CD4-positive, alpha-beta T cell (primary cell): Measurements from ENCODE around the gene NMT2. TPM values are rescaled to one million over a fixed set of nuclear protein-coding genes. Genes with fewer than 3 reads are reported as not detected.

Experiments
- ATAC-seq: fragments of 200-7000 bp; cut with Tn5 transposase; one replicate; pipeline ENCODE4 v1.10.0; 2022; ENCODE audit warnings: mild to moderate bottlenecking; ENCODE audit not compliant: poor library complexity
- CTCF ChIA-PET: fragments of 350-600 bp; sonication (Branson Sonifier 250); formaldehyde crosslinking; loops from one replicate; lab custom pipeline; 2021; ENCODE audit warnings: antibody characterized with exemption, inconsistent platforms; lab: Charles Lee
- POLR2A ChIA-PET: fragments of 350-600 bp; sonication (Branson Sonifier 250); formaldehyde crosslinking; loops from one replicate; lab custom pipeline; 2021; ENCODE audit warnings: antibody characterized with exemption, inconsistent platforms; lab: Charles Lee
- DNase-seq, 14 experiments: peaks; one replicate each; pipeline ENCODE4 v3.0.0-alpha.2; 2013 to 2020; ENCODE audit warnings: mixed read lengths in 2 of 14
- H3K27ac ChIP-seq, 2 donors: one replicate each; pipeline versions ENCODE4 v1.5.1 to v1.7.0; 2013; ENCODE audit warnings: low read length in 2 of 2, low read depth in 1 of 2, mild to moderate bottlenecking in 1 of 2
- H3K27me3 ChIP-seq, 2 experiments: 1 replicate in 1 of 2; 2 replicates in 1 of 2; pipeline versions ENCODE4 v1.6.1 to v1.7.0; 2013; ENCODE audit warnings: low read length in 2 of 2, control low read depth in 1 of 2, mild to moderate bottlenecking in 1 of 2, moderate library complexity in 1 of 2; ENCODE audit not compliant: insufficient read depth in 2 of 2, control insufficient read depth in 1 of 2
- H3K36me3 ChIP-seq: one replicate; pipeline ENCODE4 v1.6.1; 2013; ENCODE audit warnings: low read length, control low read depth; ENCODE audit not compliant: insufficient read depth
- H3K4me1 ChIP-seq: one replicate; pipeline ENCODE4 v1.6.1; 2013; ENCODE audit warnings: low read length, control low read depth; ENCODE audit not compliant: insufficient read depth
- H3K4me3 ChIP-seq: one replicate; pipeline ENCODE4 v1.5.1; 2013; ENCODE audit warnings: mild to moderate bottlenecking, low read length, moderate library complexity
- H3K9me3 ChIP-seq, 2 experiments: 1 replicate in 1 of 2; 2 replicates in 1 of 2; pipeline versions ENCODE4 v1.6.1 to v1.7.0; 2013; ENCODE audit warnings: low read length in 2 of 2, mild to moderate bottlenecking in 2 of 2, control low read depth in 1 of 2, moderate library complexity in 1 of 2; ENCODE audit not compliant: control insufficient read depth in 1 of 2, insufficient read depth in 1 of 2
- H3K27ac Mint-ChIP-seq: one replicate; pipeline ENCODE4 v1.8.0; 2020; ENCODE audit warnings: mixed read lengths
- H3K27me3 Mint-ChIP-seq: one replicate; pipeline ENCODE4 v1.8.0; 2021; ENCODE audit warnings: mixed read lengths
- H3K36me3 Mint-ChIP-seq: one replicate; pipeline ENCODE4 v1.8.0; 2021; ENCODE audit warnings: low read depth, mixed read lengths
- H3K4me1 Mint-ChIP-seq: one replicate; pipeline ENCODE4 v1.8.0; 2021; ENCODE audit warnings: low read depth, mixed read lengths
- H3K4me3 Mint-ChIP-seq: one replicate; pipeline ENCODE4 v1.8.0; 2020; ENCODE audit warnings: mild to moderate bottlenecking, mixed read lengths
- H3K9me3 Mint-ChIP-seq: one replicate; pipeline ENCODE4 v1.8.0; 2020; ENCODE audit warnings: mixed read lengths
- intact Hi-C, 2 experiments: fragments of 100-400 bp; cut with DNase I in 1 of 2; cut with micrococcal nuclease in 1 of 2; formaldehyde crosslinking; loops; one replicate each; pipeline versions ENCODE4 v1.15.1 to v1.9.0; 2023 to 2025; cut with DNase I, micrococcal nuclease
- total RNA-seq, 174 experiments: library from RNA in 2 of 174; stranded (reverse) in 2 of 174; gene quantifications; one replicate each; pipeline ENCODE4 v1.2.3 and lab custom pipeline; 2021 to 2026
- TF ChIP-seq, protein P1 (sequence below): fragments of 200-600 bp; IDR thresholded peaks from one replicate; pipeline ENCODE4 v1.8.0; 2022; ENCODE audit warnings: antibody characterized with exemption, mild to moderate bottlenecking

Gene NMT2
- total RNA-seq, 2 experiments from 2014 or later, result 23.4 to 28.1 TPM

DNA sequence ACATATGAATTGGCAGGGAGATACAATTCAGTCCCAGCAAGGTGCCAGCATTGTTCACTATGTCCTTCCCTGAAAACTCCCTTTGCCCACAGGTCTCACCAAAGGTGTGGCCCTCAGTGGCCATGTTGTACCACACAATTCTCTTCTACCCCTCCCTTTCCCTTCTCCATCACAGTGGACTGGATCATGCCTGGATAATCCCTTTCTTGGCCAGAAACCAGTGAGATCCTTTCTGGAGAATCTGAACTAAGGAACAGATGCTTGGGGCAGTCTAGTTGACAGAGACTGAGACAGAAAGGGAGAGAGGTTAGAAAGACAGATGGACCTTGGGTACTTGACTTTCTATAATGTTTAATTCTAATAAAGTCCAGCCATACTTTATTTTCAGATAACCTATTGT lies 9.5 kb downstream of the NMT2 start:
- no peaks in the 10 kb centered on the region for H3K9me3 ChIP-seq
- intact Hi-C loops, result no loop called here
- Mint-ChIP-seq H3K27ac (peak overlapping the region; percentile 67), H3K4me3 (no peak overlapping the region), H3K9me3 (no peaks in the 10 kb centered on the region), H3K36me3 (peaks cover 22% of the 10 kb centered on the region), H3K4me1 (peaks cover 65% of the 10 kb centered on the region), H3K27me3 (no peaks in the 10 kb centered on the region)
- CTCF ChIA-PET, result no interaction called here
- peaks cover 39% of the 10 kb centered on the region for H3K4me1 ChIP-seq
- POLR2A ChIA-PET, result no interaction called here
- no peak overlapping the region for H3K4me3 ChIP-seq
- H3K27ac ChIP-seq, result no peak overlapping the region
- H3K36me3 ChIP-seq, result peaks cover 21% of the 10 kb centered on the region
- ATAC-seq (no peak), DNase-seq (no peak)
- TF ChIP-seq, protein P1, sequence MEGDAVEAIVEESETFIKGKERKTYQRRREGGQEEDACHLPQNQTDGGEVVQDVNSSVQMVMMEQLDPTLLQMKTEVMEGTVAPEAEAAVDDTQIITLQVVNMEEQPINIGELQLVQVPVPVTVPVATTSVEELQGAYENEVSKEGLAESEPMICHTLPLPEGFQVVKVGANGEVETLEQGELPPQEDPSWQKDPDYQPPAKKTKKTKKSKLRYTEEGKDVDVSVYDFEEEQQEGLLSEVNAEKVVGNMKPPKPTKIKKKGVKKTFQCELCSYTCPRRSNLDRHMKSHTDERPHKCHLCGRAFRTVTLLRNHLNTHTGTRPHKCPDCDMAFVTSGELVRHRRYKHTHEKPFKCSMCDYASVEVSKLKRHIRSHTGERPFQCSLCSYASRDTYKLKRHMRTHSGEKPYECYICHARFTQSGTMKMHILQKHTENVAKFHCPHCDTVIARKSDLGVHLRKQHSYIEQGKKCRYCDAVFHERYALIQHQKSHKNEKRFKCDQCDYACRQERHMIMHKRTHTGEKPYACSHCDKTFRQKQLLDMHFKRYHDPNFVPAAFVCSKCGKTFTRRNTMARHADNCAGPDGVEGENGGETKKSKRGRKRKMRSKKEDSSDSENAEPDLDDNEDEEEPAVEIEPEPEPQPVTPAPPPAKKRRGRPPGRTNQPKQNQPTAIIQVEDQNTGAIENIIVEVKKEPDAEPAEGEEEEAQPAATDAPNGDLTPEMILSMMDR, result no peak
- no peaks in the 10 kb centered on the region for H3K27me3 ChIP-seq

DNA sequence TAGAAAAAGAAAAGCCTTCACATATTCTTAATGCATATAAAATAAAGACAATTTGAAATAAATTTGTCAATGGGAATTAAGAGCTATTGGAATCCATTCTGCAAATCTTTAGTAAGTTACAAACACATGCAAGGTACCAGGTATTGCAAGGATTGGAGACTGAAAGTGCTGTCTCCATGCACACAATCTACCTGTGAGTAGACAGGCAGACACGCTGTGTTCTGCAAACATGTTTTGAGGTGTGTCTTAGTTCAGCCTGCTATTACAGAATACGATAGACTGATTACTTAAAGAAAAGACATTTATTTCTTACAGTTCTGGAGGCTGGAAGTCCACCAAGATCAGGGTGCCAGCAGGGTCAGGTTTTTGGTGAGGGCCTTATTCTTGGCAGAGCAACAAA lies 10.0 kb downstream of the NMT2 start:
- Histone ChIP-seq H3K4me1 (peaks cover 41% of the 10 kb centered on the region), H3K27me3 (no peaks in the 10 kb centered on the region), H3K27ac (no peak overlapping the region), H3K4me3 (no peak overlapping the region), H3K36me3 (peaks cover 21% of the 10 kb centered on the region), H3K9me3 (no peaks in the 10 kb centered on the region)
- TF ChIP-seq, protein P1, result no peak
- DNase-seq, result no peak
- CTCF ChIA-PET, result no interaction called here
- no peak for ATAC-seq
- peak overlapping the region; percentile 67 for H3K27ac Mint-ChIP-seq
- H3K36me3 Mint-ChIP-seq, result peaks cover 20% of the 10 kb centered on the region
- no peaks in the 10 kb centered on the region for H3K27me3 Mint-ChIP-seq
- H3K4me3 Mint-ChIP-seq, result no peak overlapping the region
- POLR2A ChIA-PET, result no interaction called here
- H3K9me3 Mint-ChIP-seq, result no peaks in the 10 kb centered on the region
- H3K4me1 Mint-ChIP-seq, result peaks cover 60% of the 10 kb centered on the region
- intact Hi-C loops, result no loop called here

- H3K27me3 Mint-ChIP-seq, result no peaks in the 10 kb centered on the region
- Histone ChIP-seq H3K4me1 (peaks cover 43% of the 10 kb centered on the region), H3K9me3 (no peaks in the 10 kb centered on the region), H3K36me3 (peaks cover 21% of the 10 kb centered on the region), H3K4me3 (no peak overlapping the region), H3K27ac (no peak overlapping the region), H3K27me3 (no peaks in the 10 kb centered on the region)
- TF ChIP-seq, protein P1, result no peak
- intact Hi-C loops, result no loop called here
- no peaks in the 10 kb centered on the region for H3K9me3 Mint-ChIP-seq
- no peak overlapping the region for H3K27ac Mint-ChIP-seq
- no peak for DNase-seq
- H3K4me3 Mint-ChIP-seq, result no peak overlapping the region
- ATAC-seq, result no peak
- peaks cover 23% of the 10 kb centered on the region for H3K36me3 Mint-ChIP-seq
- POLR2A ChIA-PET, result no interaction called here
- H3K4me1 Mint-ChIP-seq, result peaks cover 57% of the 10 kb centered on the region
- CTCF ChIA-PET, result no interaction called here
Measured at GRCh38 chr10:15155978-15156656, 12.4 kb downstream of the NMT2 start.
